BLaER1 treated with 17β-estradiol and CSF1 and Interleukin-3, amounts not matched to agents 10 nM and 100 nM (cell line): ENCODE data around the gene ZNF765.
"Not testable (repeated sequence)": the region's sequence is repeated elsewhere in the genome, so short reads cannot be mapped to it uniquely, and the experiment has no call there.

Experiments used
- H3K27ac ChIP-seq, 11 experiments: shearing (Covaris generic); formaldehyde crosslinking; 2 replicates each; pipeline ENCODE4 v1.8.1; 2022
- H3K27me3 ChIP-seq, 11 experiments: shearing (Covaris generic); formaldehyde crosslinking; 2 replicates each; pipeline ENCODE4 v1.8.1; 2022
- H3K36me3 ChIP-seq, 11 experiments: shearing (Covaris generic); formaldehyde crosslinking; 2 replicates each; pipeline ENCODE4 v1.8.1; 2022
- H3K4me1 ChIP-seq, 10 experiments: shearing (Covaris generic); formaldehyde crosslinking; 2 replicates each; pipeline ENCODE4 v1.8.1; 2022
- H3K4me2 ChIP-seq, 11 experiments: shearing (Covaris generic); formaldehyde crosslinking; 2 replicates each; pipeline ENCODE4 v1.8.1; 2022
- H3K4me3 ChIP-seq, 10 experiments: shearing (Covaris generic); formaldehyde crosslinking; 2 replicates each; pipeline ENCODE4 v1.8.1; 2022
- H3K9ac ChIP-seq, 11 experiments: shearing (Covaris generic); formaldehyde crosslinking; 2 replicates each; pipeline ENCODE4 v1.8.1; 2022
- H3K9me3 ChIP-seq, 11 experiments: shearing (Covaris generic); formaldehyde crosslinking; replicated peaks in 1 of 11; 2 replicates each; pipeline ENCODE4 v1.8.1; 2022
- H4K20me1 ChIP-seq, 11 experiments: shearing (Covaris generic); formaldehyde crosslinking; 2 replicates each; pipeline ENCODE4 v1.8.1; 2022
- Cebpa-rat ChIP-seq, 11 experiments: shearing (Covaris generic); IDR thresholded peaks; 2 replicates each; pipeline ENCODE4 v1.8.1; 2022

The ZNF765 gene

GRCh38 chr19:53374743-53375142 is 20.2 kb upstream of the ZNF765 start:
- no peak overlapping the region for H3K4me2 ChIP-seq
- H3K36me3 ChIP-seq: peaks cover 91 to 100% (median 98%) of the 10 kb centered on the region in 11 experiments
- H3K4me3 ChIP-seq: no peak overlapping the region
- no peak overlapping the region for H3K27ac ChIP-seq
- H4K20me1 ChIP-seq: no peaks in the 10 kb centered on the region
- H3K9me3 ChIP-seq: peaks cover 50 to 71% (median 61%) of the 10 kb centered on the region in 11 experiments
- no peaks in the 10 kb centered on the region for H3K4me1 ChIP-seq
- TF ChIP-seq Cebpa-rat (IDR thresholded peaks at IDR 0.05): no peak
- no peak overlapping the region for H3K9ac ChIP-seq
- no peaks in the 10 kb centered on the region for H3K27me3 ChIP-seq

DNA sequence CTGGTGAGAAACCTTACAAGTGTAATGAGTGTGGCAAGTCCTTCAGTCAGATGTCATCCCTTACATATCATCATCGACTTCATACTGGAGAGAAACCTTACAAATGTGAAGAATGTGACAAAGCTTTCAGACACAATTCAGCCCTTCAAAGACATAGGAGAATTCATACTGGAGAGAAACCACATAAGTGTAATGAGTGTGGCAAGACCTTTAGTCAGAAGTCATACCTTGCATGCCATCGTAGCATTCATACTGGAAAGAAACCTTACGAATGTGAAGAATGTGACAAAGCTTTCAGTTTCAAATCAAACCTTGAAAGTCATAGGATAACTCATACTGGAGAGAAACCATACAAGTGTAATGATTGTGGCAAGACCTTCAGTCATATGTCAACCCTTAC is 13.6 kb upstream of the ZNF765 start:
- H3K4me2 ChIP-seq: no peak overlapping the region
- no peaks in the 10 kb centered on the region for H3K4me1 ChIP-seq
- peaks cover 99 to 100% (median 100%) of the 10 kb centered on the region in 11 experiments for H3K36me3 ChIP-seq
- no peaks in the 10 kb centered on the region for H4K20me1 ChIP-seq
- H3K9me3 ChIP-seq: peaks cover 100% of the 10 kb centered on the region in 11 experiments
- no peaks in the 10 kb centered on the region for H3K27me3 ChIP-seq
- H3K4me3 ChIP-seq: peak overlapping the region in 5 of 10 experiments; percentile 8 to 49 (median 13); a peak in 3 of 20 replicates
- H3K27ac ChIP-seq: no peak overlapping the region
- TF ChIP-seq Cebpa-rat (IDR thresholded peaks at IDR 0.05): no peak
- no peak overlapping the region for H3K9ac ChIP-seq

DNA sequence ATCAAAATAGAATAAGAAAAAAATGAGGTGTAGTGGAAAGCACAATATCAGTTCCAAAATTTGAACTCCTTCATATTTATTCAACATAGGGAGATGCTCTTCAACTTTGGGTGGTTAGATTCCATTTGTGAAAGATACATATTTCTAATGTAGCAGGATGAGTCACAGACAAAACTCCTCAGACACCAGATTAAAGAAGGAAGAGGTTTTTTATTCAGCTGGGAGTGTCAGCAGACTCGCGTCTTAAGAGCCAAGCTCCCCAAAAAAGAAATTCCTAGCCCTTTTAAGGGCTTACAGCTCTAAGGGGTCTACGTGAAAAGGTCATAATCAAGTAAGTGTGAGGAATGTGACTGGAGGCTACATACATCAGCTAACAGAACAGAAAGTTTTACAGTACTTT is 6.8 kb upstream of the ZNF765 start:
- H3K4me3 ChIP-seq: no peak overlapping the region
- H3K27me3 ChIP-seq: no peaks in the 10 kb centered on the region
- no peaks in the 10 kb centered on the region for H3K4me1 ChIP-seq
- no peak for TF ChIP-seq Cebpa-rat (IDR thresholded peaks at IDR 0.05)
- no peak overlapping the region for H3K4me2 ChIP-seq
- H3K9ac ChIP-seq: no peak overlapping the region
- H3K9me3 ChIP-seq: peaks cover 82 to 99% (median 89%) of the 10 kb centered on the region in 11 experiments
- H4K20me1 ChIP-seq: no peaks in the 10 kb centered on the region
- peaks cover 39 to 67% (median 50%) of the 10 kb centered on the region in 11 experiments for H3K36me3 ChIP-seq
- no peak overlapping the region for H3K27ac ChIP-seq

GRCh38 chr19:53388904-53389303 is 6.0 kb upstream of the ZNF765 start:
- Histone ChIP-seq H3K9ac (no peak overlapping the region), H3K4me2 (no peak overlapping the region), H3K9me3 (peaks cover 75 to 94% (median 82%) of the 10 kb centered on the region in 11 experiments), H3K4me3 (no peak overlapping the region), H3K27ac (no peak overlapping the region), H4K20me1 (no peaks in the 10 kb centered on the region), H3K4me1 (0 out of 20 replicates have a peak, but pooled peaks cover 0 to under 1% (median 0%) of the 10 kb centered on the region in 10 experiments), H3K27me3 (no peaks in the 10 kb centered on the region), H3K36me3 (peaks cover 31 to 59% (median 43%) of the 10 kb centered on the region in 11 experiments)
- TF ChIP-seq Cebpa-rat (IDR thresholded peaks at IDR 0.05): no peak

DNA sequence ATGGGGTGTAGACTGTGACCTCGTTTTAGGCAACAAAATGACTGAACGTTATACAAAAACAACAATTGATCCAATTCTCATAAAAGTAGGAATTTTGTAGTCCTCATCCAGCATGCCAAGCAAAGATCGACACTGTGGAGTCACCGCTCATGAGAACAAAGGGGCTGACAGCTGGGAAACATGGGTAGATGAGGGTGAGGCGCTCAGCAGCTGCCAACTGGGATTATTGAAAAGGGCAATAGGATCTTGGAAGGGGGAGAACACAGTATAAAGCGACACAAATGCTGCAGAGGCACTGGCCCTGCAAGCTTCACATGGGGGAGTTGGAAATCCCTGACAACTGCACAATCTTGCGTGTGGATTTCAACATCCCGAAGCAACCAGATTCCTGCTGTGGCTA is 5.4 kb upstream of the ZNF765 start:
- no peak for TF ChIP-seq Cebpa-rat (IDR thresholded peaks at IDR 0.05)
- no peaks in the 10 kb centered on the region for H3K27me3 ChIP-seq
- peaks cover 3 to 7% (median 4%) of the 10 kb centered on the region in 10 experiments; a peak in 17 of 20 replicates for H3K4me1 ChIP-seq
- no peak overlapping the region for H3K9ac ChIP-seq
- H3K27ac ChIP-seq: no peak overlapping the region
- H3K4me3 ChIP-seq: 0 out of 20 replicates have a peak overlapping the region, but pooled peaks of 1 of the 10 experiments have one; percentile 5
- peaks cover 68 to 87% (median 75%) of the 10 kb centered on the region in 11 experiments for H3K9me3 ChIP-seq
- H3K4me2 ChIP-seq: no peak overlapping the region
- H4K20me1 ChIP-seq: no peaks in the 10 kb centered on the region
- H3K36me3 ChIP-seq: peaks cover 25 to 53% (median 36%) of the 10 kb centered on the region in 11 experiments

DNA sequence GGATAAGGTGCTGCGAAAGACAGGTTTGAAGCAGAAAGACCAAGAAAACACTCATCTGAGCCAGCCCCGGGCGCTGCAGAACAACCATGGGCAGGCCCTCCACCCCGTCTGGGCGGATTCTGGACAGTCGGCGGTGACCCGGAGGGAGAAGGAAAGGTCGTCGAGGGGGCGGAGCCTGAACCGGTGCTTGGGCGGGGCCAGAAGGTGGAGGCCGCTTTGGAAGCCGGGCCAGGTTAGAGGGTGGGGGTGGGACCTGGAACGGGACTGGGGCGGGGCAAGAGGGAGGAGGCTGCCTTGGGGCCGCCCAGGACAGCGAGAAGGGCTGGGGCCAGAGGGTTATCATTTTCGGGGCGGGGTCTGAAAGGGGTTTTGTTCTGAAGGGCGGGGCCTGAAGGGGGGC is 5.0 kb upstream of the ZNF765 start:
- Histone ChIP-seq H3K9me3 (peaks cover 64 to 83% (median 71%) of the 10 kb centered on the region in 11 experiments), H4K20me1 (no peaks in the 10 kb centered on the region), H3K9ac (no peak overlapping the region), H3K4me2 (no peak overlapping the region), H3K36me3 (peaks cover 21 to 49% (median 32%) of the 10 kb centered on the region in 11 experiments), H3K4me1 (peaks cover 5 to 9% (median 6%) of the 10 kb centered on the region in 10 experiments; a peak in 17 of 20 replicates), H3K27me3 (no peaks in the 10 kb centered on the region), H3K4me3 (0 out of 20 replicates have a peak overlapping the region, but pooled peaks of 1 of the 10 experiments have one; percentile 5), H3K27ac (no peak overlapping the region)
- TF ChIP-seq Cebpa-rat (IDR thresholded peaks at IDR 0.05): no peak

- Histone ChIP-seq H3K4me2 (peak overlapping the region; percentile 57 to 81 (median 64); a peak in 21 of 22 replicates), H3K4me1 (peaks cover 14 to 23% (median 18%) of the 10 kb centered on the region in 10 experiments; a peak in 19 of 20 replicates), H3K4me3 (peak overlapping the region; percentile 71 to 99 (median 94); a peak in 17 of 20 replicates), H4K20me1 (peaks cover 0 to 24% (median 6%) of the 10 kb centered on the region in 11 experiments; a peak in 8 of 22 replicates), H3K9me3 (peaks cover 24 to 55% (median 44%) of the 10 kb centered on the region in 11 experiments), H3K9ac (peak overlapping the region; percentile 81 to 95 (median 90); a peak in 19 of 22 replicates), H3K36me3 (peaks cover 16 to 33% (median 24%) of the 10 kb centered on the region in 11 experiments), H3K27me3 (no peaks in the 10 kb centered on the region), H3K27ac (peak overlapping the region in 2 of 11 experiments; percentile 84 to 87; a peak in 2 of 22 replicates)
- no peak for TF ChIP-seq Cebpa-rat (IDR thresholded peaks at IDR 0.05)
Measured at GRCh38 chr19:53394522-53394973, 401 bp upstream of the ZNF765 start.

- H3K27ac ChIP-seq: peak overlapping the region; percentile 62 to 92 (median 86); a peak in 20 of 22 replicates
- H3K27me3 ChIP-seq: not testable (repeated sequence)
- H3K4me3 ChIP-seq: peak overlapping the region; percentile 71 to 99 (median 94)
- peaks cover 29 to 46% (median 36%) of the 10 kb centered on the region in 11 experiments for H3K36me3 ChIP-seq
- H3K9ac ChIP-seq: peak overlapping the region; percentile 81 to 95 (median 90)
- peaks cover 23 to 55% (median 43%) of the 10 kb centered on the region in 11 experiments for H3K9me3 ChIP-seq
- peak overlapping the region; percentile 87 to 97 (median 93) for H3K4me2 ChIP-seq
- peaks cover 14 to 24% (median 19%) of the 10 kb centered on the region in 10 experiments; a peak in 19 of 20 replicates for H3K4me1 ChIP-seq
- H4K20me1 ChIP-seq: peaks cover 0 to 24% (median 6%) of the 10 kb centered on the region in 11 experiments; a peak in 8 of 22 replicates
Measured at GRCh38 chr19:53395840-53396524, 1.0 kb downstream of the ZNF765 start.

DNA sequence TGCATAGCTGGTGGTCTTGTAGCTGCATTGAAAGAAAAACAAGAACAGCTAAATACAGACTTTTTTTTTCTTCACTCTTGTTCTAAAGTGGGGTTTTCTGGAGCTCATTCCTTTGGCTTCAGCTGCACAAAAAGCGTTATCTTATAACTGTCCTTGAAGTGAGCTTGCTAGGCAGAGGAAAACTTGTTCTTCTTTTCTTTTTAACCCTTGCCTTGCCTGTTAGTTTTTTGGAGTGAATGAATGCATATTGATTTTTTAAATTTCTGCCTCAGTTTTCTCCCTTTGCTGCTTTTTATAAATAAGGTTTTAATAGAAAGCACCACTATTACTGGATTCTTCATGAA is 1.5 kb downstream of the ZNF765 start:
- H4K20me1 ChIP-seq: peaks cover 0 to 24% (median 6%) of the 10 kb centered on the region in 11 experiments; a peak in 8 of 22 replicates
- H3K9me3 ChIP-seq: peaks cover 23 to 55% (median 43%) of the 10 kb centered on the region in 11 experiments
- no peak for TF ChIP-seq Cebpa-rat (IDR thresholded peaks at IDR 0.05)
- peak overlapping the region; percentile 81 to 95 (median 90); a peak in 21 of 22 replicates for H3K9ac ChIP-seq
- H3K27ac ChIP-seq: no peak overlapping the region
- H3K27me3 ChIP-seq: no peaks in the 10 kb centered on the region
- peak overlapping the region; percentile 71 to 99 (median 94) for H3K4me3 ChIP-seq
- peak overlapping the region; percentile 87 to 97 (median 93) for H3K4me2 ChIP-seq
- H3K36me3 ChIP-seq: peaks cover 33 to 49% (median 39%) of the 10 kb centered on the region in 11 experiments
- H3K4me1 ChIP-seq: peaks cover 14 to 24% (median 19%) of the 10 kb centered on the region in 10 experiments; a peak in 19 of 20 replicates

DNA sequence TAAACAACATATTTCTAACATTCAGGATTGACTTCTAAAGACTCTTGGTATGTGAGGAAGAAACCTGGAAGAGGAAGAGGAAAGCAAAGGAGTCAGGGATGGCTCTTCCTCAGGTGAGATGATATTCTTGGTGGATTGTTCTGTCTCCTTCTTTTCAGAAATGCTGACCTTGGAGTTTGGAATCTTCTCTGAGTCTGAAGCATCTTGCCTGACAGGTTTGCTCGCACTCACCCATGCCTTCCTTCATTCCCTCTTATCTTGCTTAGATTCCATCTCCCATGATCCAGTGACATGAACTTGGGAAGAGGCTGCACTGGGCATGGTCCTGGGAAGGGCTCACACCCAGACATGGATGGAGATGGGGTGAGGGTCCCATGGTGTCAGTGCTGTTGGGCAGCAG is 3.0 kb downstream of the ZNF765 start:
- peaks cover 0 to 24% (median 6%) of the 10 kb centered on the region in 11 experiments; a peak in 8 of 22 replicates for H4K20me1 ChIP-seq
- H3K27ac ChIP-seq, H3K9ac ChIP-seq, H3K27me3 ChIP-seq, H3K4me2 ChIP-seq, H3K4me3 ChIP-seq: not testable (repeated sequence)
- peaks cover 14 to 24% (median 19%) of the 10 kb centered on the region in 10 experiments; a peak in 19 of 20 replicates for H3K4me1 ChIP-seq
- H3K36me3 ChIP-seq: peaks cover 47 to 63% (median 51%) of the 10 kb centered on the region in 11 experiments
- H3K9me3 ChIP-seq: peaks cover 36 to 56% (median 48%) of the 10 kb centered on the region in 11 experiments
